Measurements from ENCODE around the gene C10orf62.

DNA sequence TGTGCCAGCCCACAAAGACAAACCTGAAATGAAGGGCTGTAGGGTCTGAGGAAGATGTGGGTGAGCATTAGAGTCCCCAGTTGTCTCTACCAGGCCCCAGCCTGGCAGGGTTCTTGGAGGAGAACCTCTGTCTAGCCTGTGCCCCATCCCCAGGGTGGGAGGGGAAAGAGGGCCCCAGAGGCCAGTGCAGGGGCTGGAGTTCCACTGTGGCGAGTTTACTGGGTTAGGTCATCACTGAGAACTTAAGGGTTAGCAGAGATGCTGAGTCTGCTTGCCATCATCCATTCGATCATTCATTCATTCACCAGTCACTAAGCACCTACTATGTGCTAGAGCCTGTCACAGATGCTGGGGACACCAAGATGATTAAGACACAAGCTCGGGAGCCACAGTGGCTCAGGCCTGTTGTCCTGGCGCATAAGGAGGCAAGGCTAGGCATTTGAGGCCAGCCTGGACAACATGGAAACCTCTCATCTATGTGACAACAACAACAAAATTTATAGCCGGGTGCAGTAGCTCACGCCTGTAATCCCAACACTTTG, 14.3 kb upstream of the C10orf62 start:
- TF ChIP-seq POLR2AphosphoS5 (IDR thresholded peaks at IDR 0.05; ENCODE audit: low read depth, low read length) (no peak), POLR2A (IDR thresholded peaks at IDR 0.05; ENCODE audit: low read depth, low read length) (no peak)
